ENCODE results near the gene TAGLN2.

- TF ChIP-seq CTCF (IDR thresholded peaks at IDR 0.05; ENCODE audit: poor library complexity) (no peak), EZH2phosphoT487 (IDR thresholded peaks at IDR 0.05; ENCODE audit: low read depth, severe bottlenecking, unreplicated experiment) (no peak)
Measured at GRCh38 chr1:159879136-159879535, 46.2 kb downstream of the TAGLN2 start.

Measured in hepatocyte (in vitro differentiated cells).